ENCODE data around the gene GAB1. TPM values are rescaled to one million over a fixed set of nuclear protein-coding genes. Genes with fewer than 3 reads are reported as not detected.

The GAB1 gene
- total and polyA plus RNA-seq, 2 of the 8 experiments (the other 6 are each of a cell fraction or from before 2014, with no cell fraction given), result 6.8 to 21.3 TPM

GRCh38 chr4:143421609-143422008 is 84.9 kb downstream of the GAB1 start:
- ChIA-PET CTCF (ENCODE audit: partially characterized antibody) (no interaction called here), POLR2A (ENCODE audit: partially characterized antibody) (interaction anchor here (0.6 kb wide), 1 partner anchor 120 kb away, joined by 3 read pairs; no protein-coding TSS in a partner anchor)
- no peaks in the 10 kb centered on the region for H3K23me2 ChIP-seq (ENCODE audit: low read depth, low read length)
- no peak overlapping the region for H3K9ac ChIP-seq (replicated peaks in 1 of 4; ENCODE audit: extremely low read depth in 1 of 4, low read depth in 3 of 4, low read length in 3 of 4)
- no peaks in the 10 kb centered on the region for H3K79me1 ChIP-seq (ENCODE audit: low read depth, low read length)
- H4K20me1 ChIP-seq (replicated peaks in 1 of 2; ENCODE audit: control insufficient read depth in 1 of 2, insufficient read depth in 2 of 2, low read length in 2 of 2), result no peaks in the 10 kb centered on the region
- no peak overlapping the region for H2BK5ac ChIP-seq (ENCODE audit: low read depth, low read length)
- no peak overlapping the region for H4K91ac ChIP-seq (replicated peaks; ENCODE audit: insufficient read length, low read length)
- H2BK12ac ChIP-seq (ENCODE audit: low read depth, low read length), result no peak overlapping the region
- no peak overlapping the region for H2AFZ ChIP-seq (ENCODE audit: low read length)
- no peak overlapping the region for H2BK20ac ChIP-seq (ENCODE audit: low read length)
- H4K5ac ChIP-seq (ENCODE audit: insufficient read length, low read depth, low read length), result no peak overlapping the region
- H3K27ac ChIP-seq (ENCODE audit: low read depth, low read length), result no peak overlapping the region
- no peak overlapping the region for H2AK5ac ChIP-seq (ENCODE audit: low read depth, low read length)
- no peak for FAIRE-seq
- no peaks in the 10 kb centered on the region for H3K27me3 ChIP-seq (replicated peaks in 1 of 4; ENCODE audit: control insufficient read depth in 3 of 4, extremely low read depth in 1 of 4, insufficient read depth in 3 of 4, low read length in 3 of 4)
- H3K14ac ChIP-seq (ENCODE audit: insufficient read length), result no peak overlapping the region
- no peak overlapping the region for H2BK15ac ChIP-seq (ENCODE audit: low read length)
- H3K23ac ChIP-seq (ENCODE audit: insufficient read length), result no peak overlapping the region
- no peak overlapping the region for H3K4me3 ChIP-seq (ENCODE audit: extremely low read depth in 1 of 4, insufficient read depth in 2 of 4, low read depth in 3 of 4, low read length in 4 of 4)
- H3K4ac ChIP-seq (replicated peaks; ENCODE audit: insufficient read length, low read depth, low read length), result no peak overlapping the region
- no peak overlapping the region for H4K8ac ChIP-seq (ENCODE audit: extremely low read depth, insufficient read depth, low read length)
- no peak overlapping the region for H2BK120ac ChIP-seq (replicated peaks; ENCODE audit: low read depth, low read length)
- no peaks in the 10 kb centered on the region for H3K4me1 ChIP-seq (replicated peaks in 1 of 4; ENCODE audit: control insufficient read depth in 3 of 4, insufficient read depth in 4 of 4, low read length in 3 of 4)
- DNase-seq (ENCODE audit: low read depth in 1 of 2, low spot score in 2 of 2), result no peak
- H3K18ac ChIP-seq (ENCODE audit: extremely low read depth, low read length), result no peak overlapping the region
- no peaks in the 10 kb centered on the region for H3K9me3 ChIP-seq (ENCODE audit: insufficient read depth in 2 of 2, low read depth in 1 of 2, low read length in 1 of 2)
- no peaks in the 10 kb centered on the region for H3K79me2 ChIP-seq (ENCODE audit: control insufficient read depth in 1 of 2, insufficient read depth in 2 of 2, low read length in 2 of 2)
- no peak overlapping the region for H3K4me2 ChIP-seq (ENCODE audit: insufficient read depth in 1 of 2, low read depth in 2 of 2, low read length in 2 of 2)
- H3K56ac ChIP-seq (replicated peaks; ENCODE audit: insufficient read length, low read depth, low read length), result no peak overlapping the region
- H3K36me3 ChIP-seq (ENCODE audit: control insufficient read depth in 2 of 4, insufficient read depth in 4 of 4, low read length in 3 of 4), result no peaks in the 10 kb centered on the region
- 90% methylated on average over 1 of the region's 1 CpG; no CpG with 5 or more reads in 1 of the 2 experiments for WGBS, 2 experiments (ENCODE audit: extremely low coverage in 1 of 2, insufficient coverage in 1 of 2, insufficient read length in 1 of 2, insufficient replicate concordance in 2 of 2, low coverage in 1 of 2, low lambda C conversion rate in 2 of 2, missing lambda C conversion rate in 1 of 2)
- TF ChIP-seq CTBP2 (IDR thresholded peaks at IDR 0.05; ENCODE audit: borderline replicate concordance, insufficient read depth, insufficient read length, low read length), result no peak
- TF ChIP-seq TEAD4 (IDR thresholded peaks at IDR 0.05; ENCODE audit: low read depth, low read length), result no peak
- TF ChIP-seq JUN (IDR thresholded peaks at IDR 0.05; ENCODE audit: low read depth, low read length), result no peak
- no peak for TF ChIP-seq ATF3 (IDR thresholded peaks at IDR 0.05; ENCODE audit: insufficient read depth, low read depth, low read length)
- TF ChIP-seq TAF7 (optimal IDR thresholded peaks at IDR 0.05; ENCODE audit: borderline replicate concordance, low read depth, low read length), result no peak
- no peak for TF ChIP-seq SIRT6 (IDR thresholded peaks at IDR 0.05; ENCODE audit: low read length)
- no peak for TF ChIP-seq RXRA (IDR thresholded peaks at IDR 0.05; ENCODE audit: insufficient read depth, low read depth, low read length)
- TF ChIP-seq CTCF (IDR thresholded peaks at IDR 0.05; ENCODE audit: control extremely low read depth in 1 of 3, insufficient read depth in 1 of 3, low read depth in 1 of 3, low read length in 3 of 3), result no peak
- no peak for TF ChIP-seq SRF (IDR thresholded peaks at IDR 0.05; ENCODE audit: low read depth, low read length)
